IMR-90 (cell line): ENCODE measurements around the gene CASP3. TPM values are rescaled to one million over a fixed set of nuclear protein-coding genes. Genes with fewer than 3 reads are reported as not detected.

Source experiments
- ATAC-seq: fragments of 200-7000 bp; cut with Tn5 transposase; 2 replicates; pipeline ENCODE4 v1.9.1; 2020; ENCODE audit warnings: low read depth, mild to moderate bottlenecking, moderate library complexity
- BruUV-seq: library from RNA; stranded (reverse); fragments of 400-500 nt; replicated peaks from 2 replicates; lab custom pipeline; 2021; lab: Mats Ljungman, UMichigan
- CTCF ChIA-PET: fragments of 300-600 bp; formaldehyde crosslinking; extraction: SDS; loops from one replicate; lab custom pipeline; 2021; ENCODE audit warnings: antibody characterized with exemption; lab: Yijun Ruan, JAX
- POLR2A ChIA-PET: fragments of 300-600 bp; sonication (Branson Sonifier 250); formaldehyde crosslinking; loops from one replicate; lab custom pipeline; 2022; ENCODE audit warnings: antibody characterized with exemption; ENCODE audit not compliant: unreplicated experiment; lab: Charles Lee
- DNase-seq: peaks from one replicate; pipeline ENCODE4 v3.0.0; 2013
- H2AFZ ChIP-seq: replicated peaks from 2 replicates; pipeline ENCODE3; 2013; ENCODE audit warnings: low read length, mild to moderate bottlenecking; ENCODE audit not compliant: poor library complexity
- H2AK5ac ChIP-seq: 2 replicates; pipeline ENCODE4 v1.6.1; 2013; ENCODE audit warnings: low read depth, low read length, inconsistent platforms
- H2AK9ac ChIP-seq: replicated peaks from 2 replicates; pipeline ENCODE3; 2013; ENCODE audit warnings: mild to moderate bottlenecking, low read depth, low read length, moderate library complexity; ENCODE audit not compliant: poor library complexity
- H2BK120ac ChIP-seq: 2 replicates; pipeline ENCODE4 v1.6.1; 2013; ENCODE audit warnings: low read depth, low read length, inconsistent platforms
- H2BK15ac ChIP-seq: 3 replicates; pipeline ENCODE4 v1.6.1; 2013; ENCODE audit warnings: low read depth, low read length, inconsistent platforms
- H2BK20ac ChIP-seq: 2 replicates; pipeline ENCODE4 v1.6.1; 2013; ENCODE audit warnings: low read depth, mild to moderate bottlenecking, inconsistent platforms, low read length, moderate library complexity
- H2BK5ac ChIP-seq: 2 replicates; pipeline ENCODE4 v1.6.1; 2013; ENCODE audit warnings: mild to moderate bottlenecking, low read depth, low read length, inconsistent platforms; ENCODE audit not compliant: poor library complexity, severe bottlenecking
- H3K14ac ChIP-seq: replicated peaks from 2 replicates; pipeline ENCODE4 v1.6.1; 2013; ENCODE audit warnings: low read depth, low read length, inconsistent platforms
- H3K18ac ChIP-seq: 2 replicates; pipeline ENCODE4 v1.6.1; 2013; ENCODE audit warnings: low read depth, low read length, control low read depth
- H3K23ac ChIP-seq: 2 replicates; pipeline ENCODE4 v1.6.1; 2013; ENCODE audit warnings: low read depth, low read length, inconsistent platforms
- H3K27ac ChIP-seq: 2 replicates; pipeline ENCODE4 v1.5.1; 2013; ENCODE audit warnings: mild to moderate bottlenecking, control low read depth, low read length; ENCODE audit not compliant: insufficient read depth
- H3K27me3 ChIP-seq: 2 replicates; pipeline ENCODE4 v1.6.1; 2013; ENCODE audit warnings: low read length; ENCODE audit not compliant: control insufficient read depth, insufficient read depth
- H3K36me3 ChIP-seq: 2 replicates; pipeline ENCODE4 v1.6.1; 2013; ENCODE audit warnings: low read length, mixed read lengths; ENCODE audit not compliant: control insufficient read depth, insufficient read depth
- H3K4ac ChIP-seq: 2 replicates; pipeline ENCODE4 v1.6.1; 2013; ENCODE audit warnings: low read depth, low read length, inconsistent platforms
- H3K4me1 ChIP-seq: 2 replicates; pipeline ENCODE4 v1.6.1; 2013; ENCODE audit warnings: low read length, mixed read lengths; ENCODE audit not compliant: control insufficient read depth, insufficient read depth
- H3K4me2 ChIP-seq: 2 replicates; pipeline ENCODE4 v1.6.1; 2013; ENCODE audit warnings: low read depth, mild to moderate bottlenecking, control low read depth, low read length, moderate library complexity
- H3K4me3 ChIP-seq: 2 replicates; pipeline ENCODE4 v1.5.1; 2013; ENCODE audit warnings: low read depth, mild to moderate bottlenecking, control low read depth, low read length, moderate library complexity; ENCODE audit not compliant: insufficient read depth
- H3K56ac ChIP-seq: 2 replicates; pipeline ENCODE4 v1.6.1; 2013; ENCODE audit warnings: low read length, inconsistent platforms; ENCODE audit not compliant: insufficient read depth; ENCODE audit errors: extremely low read depth
- H3K79me1 ChIP-seq, 2 experiments: 2 replicates each; pipeline ENCODE4 v1.6.1; 2013; ENCODE audit warnings: low read length in 2 of 2, inconsistent platforms in 1 of 2, low read depth in 1 of 2
- H3K9ac ChIP-seq: 2 replicates; pipeline ENCODE4 v1.6.1; 2013; ENCODE audit warnings: low read depth, low read length, control low read depth
- H3K9me1 ChIP-seq: 2 replicates; pipeline ENCODE4 v1.6.1; 2013; ENCODE audit warnings: low read length, inconsistent platforms; ENCODE audit not compliant: insufficient read depth
- H3K9me3 ChIP-seq: 2 replicates; pipeline ENCODE4 v1.6.1; 2013; ENCODE audit warnings: low read length; ENCODE audit not compliant: control insufficient read depth, insufficient read depth
- H4K20me1 ChIP-seq: 2 replicates; pipeline ENCODE4 v1.6.1; 2013; ENCODE audit warnings: low read length, inconsistent platforms; ENCODE audit not compliant: insufficient read depth
- H4K5ac ChIP-seq: 2 replicates; pipeline ENCODE4 v1.6.1; 2013; ENCODE audit warnings: mild to moderate bottlenecking, low read depth, low read length, control low read depth
- H4K8ac ChIP-seq, 2 experiments: 2 replicates each; pipeline ENCODE4 v1.6.1; 2013; ENCODE audit warnings: low read depth in 2 of 2, low read length in 2 of 2, control low read depth in 1 of 2, inconsistent platforms in 1 of 2
- H4K91ac ChIP-seq: 2 replicates; pipeline ENCODE4 v1.6.1; 2013; ENCODE audit warnings: low read depth, low read length, inconsistent platforms; ENCODE audit not compliant: insufficient read depth
- BHLHE40 ChIP-seq: fragments of 150-350 bp; IDR thresholded peaks from 2 replicates; pipeline ENCODE4 v1.6.1; 2016; ENCODE audit warnings: mild to moderate bottlenecking, low read depth, low read length
- CEBPB ChIP-seq: IDR thresholded peaks from 2 replicates; pipeline ENCODE4 v1.6.1; 2012; ENCODE audit warnings: low read depth, low read length, improper control_type of control experiment
- CHD1 ChIP-seq: IDR thresholded peaks from 2 replicates; pipeline ENCODE4 v1.6.1; 2012; ENCODE audit warnings: low read depth, low read length, improper control_type of control experiment
- FOS ChIP-seq: fragments of 150-350 bp; IDR thresholded peaks from 2 replicates; pipeline ENCODE4 v1.6.1; 2016; ENCODE audit warnings: low read depth, low read length
- MAFK ChIP-seq: IDR thresholded peaks from 2 replicates; pipeline ENCODE4 v1.6.1; 2012; ENCODE audit warnings: low read depth, low read length, improper control_type of control experiment
- MAZ ChIP-seq: IDR thresholded peaks from 2 replicates; pipeline ENCODE4 v1.6.1; 2012; ENCODE audit warnings: low read depth, mild to moderate bottlenecking, low read length, improper control_type of control experiment, moderate library complexity, borderline replicate concordance
- MXI1 ChIP-seq: IDR thresholded peaks from 2 replicates; pipeline ENCODE4 v1.6.1; 2012; ENCODE audit warnings: low read depth, mild to moderate bottlenecking, low read length, moderate library complexity, borderline replicate concordance
- NFE2L2 ChIP-seq: fragments of 150-350 bp; IDR thresholded peaks from 2 replicates; pipeline ENCODE4 v1.6.1; 2016; ENCODE audit warnings: low read depth, mild to moderate bottlenecking, low read length
- POLR2A ChIP-seq: IDR thresholded peaks from 2 replicates; pipeline ENCODE4 v1.6.1; 2012; ENCODE audit warnings: mild to moderate bottlenecking, low read depth, low read length
- RAD21 ChIP-seq: IDR thresholded peaks from 2 replicates; pipeline ENCODE4 v1.6.1; 2012; ENCODE audit warnings: low read length, improper control_type of control experiment
- RCOR1 ChIP-seq: IDR thresholded peaks from 2 replicates; pipeline ENCODE4 v1.6.1; 2012; ENCODE audit warnings: mild to moderate bottlenecking, low read length, improper control_type of control experiment; ENCODE audit not compliant: insufficient replicate concordance
- RFX5 ChIP-seq: IDR thresholded peaks from 2 replicates; pipeline ENCODE4 v1.8.0; 2012; ENCODE audit warnings: low read depth, mild to moderate bottlenecking, low read length, moderate library complexity
- SMC3 ChIP-seq: fragments of 150-350 bp; IDR thresholded peaks from 2 replicates; pipeline ENCODE4 v1.6.1; 2016; ENCODE audit warnings: low read depth, mild to moderate bottlenecking, antibody characterized with exemption, low read length, moderate library complexity
- WGBS, 2 experiments: methylation state at CpG; one replicate each; pipeline versions ENCODE4 v1.1.5 to v1.1.7; 2013; ENCODE audit warnings: missing lambda C conversion rate in 2 of 2; ENCODE audit not compliant: insufficient read length in 1 of 2; ENCODE audit errors: extremely low coverage in 2 of 2; 5-methylcytosine and 5-hydroxymethylcytosine counted together
- dilution Hi-C: fragments of 300-500 bp; cut with HindIII; formaldehyde crosslinking; loops from one replicate; pipeline ENCODE4 v1.14.3; 2018; ENCODE audit warnings: low sequenced_read_pairs; ENCODE audit not compliant: unreplicated experiment
- in situ Hi-C: fragments of 300-500 bp; cut with MboI; formaldehyde crosslinking; loops from 3 replicates; pipeline ENCODE4 v1.14.3; 2019; ENCODE audit warnings: low sequenced_read_pairs, inconsistent platforms, mixed read lengths
- intact Hi-C: fragments of 100-400 bp; cut with micrococcal nuclease; formaldehyde crosslinking; loops from 2 replicates; pipeline ENCODE4 v1.10.0; 2022
- polyA plus RNA-seq, 3 experiments: library from polyadenylated mRNA; depleted of rRNA; stranded (reverse); fragments of >200 nt; gene quantifications; 2 replicates each; pipeline ENCODE4 v1.2.3, GENCODE V29; 2012; ENCODE audit warnings: low replicate concordance in 1 of 3
- total RNA-seq: library from RNA; depleted of rRNA; stranded (reverse); fragments of >200 nt; gene quantifications from 2 replicates; pipeline ENCODE4 v1.2.3, GENCODE V29; 2012
- TF ChIP-seq, protein P1 (sequence below): conservative IDR thresholded peaks from 2 replicates; pipeline ENCODE4 v1.5.1; 2012; ENCODE audit warnings: mild to moderate bottlenecking, low read depth, low read length, improper control_type of control experiment
- TF ChIP-seq, protein P2 (sequence below): fragments of 150-350 bp; IDR thresholded peaks from 2 replicates; pipeline ENCODE4 v1.6.1; 2017; ENCODE audit warnings: mild to moderate bottlenecking, antibody characterized with exemption, low read length, low read depth
- TF ChIP-seq, protein P3 (sequence below): fragments of 150-350 bp; IDR thresholded peaks from 2 replicates; pipeline ENCODE4 v1.6.1; 2016; ENCODE audit warnings: low read depth, mild to moderate bottlenecking, low read length, moderate library complexity, borderline replicate concordance

CASP3 gene
- total and polyA plus RNA-seq, 2 of the 4 experiments (the other 2 are of a cell fraction), result 26.7 to 27.4 TPM

GRCh38 chr4:184617600-184618196, 31.5 kb downstream of the CASP3 start:
- Histone ChIP-seq H3K56ac (no peak overlapping the region), H4K5ac (no peak overlapping the region), H3K27me3 (no peaks in the 10 kb centered on the region), H4K20me1 (no peaks in the 10 kb centered on the region), H4K91ac (no peak overlapping the region), H3K14ac (no peak overlapping the region), H3K4me2 (no peak overlapping the region), H3K9me1 (no peaks in the 10 kb centered on the region), H3K27ac (no peak overlapping the region), H2AFZ (no peak overlapping the region), H3K9me3 (no peaks in the 10 kb centered on the region), H3K23ac (no peak overlapping the region), H3K18ac (no peak overlapping the region), H2BK120ac (no peak overlapping the region), H3K4me1 (0 out of 2 replicates have a peak, but pooled peaks cover 1% of the 10 kb centered on the region), H2AK5ac (no peak overlapping the region), H3K4me3 (no peak overlapping the region), H3K36me3 (no peaks in the 10 kb centered on the region), H2BK5ac (no peak overlapping the region), H2BK20ac (no peak overlapping the region), H3K79me1 (no peaks in the 10 kb centered on the region), H3K4ac (no peak overlapping the region), H3K9ac (no peak overlapping the region), H4K8ac (no peak overlapping the region), H2BK15ac (no peak overlapping the region), H2AK9ac (no peak overlapping the region)
- no peak for ATAC-seq
- intact Hi-C loops (no loop called here), in situ Hi-C loops (no loop called here), dilution Hi-C loops (no loop called here)
- TF ChIP-seq MXI1 (no peak), MAZ (no peak), CHD1 (no peak), RAD21 (no peak), NFE2L2 (no peak), FOS (no peak), CEBPB (no peak), RCOR1 (no peak), POLR2A (no peak), RFX5 (no peak), SMC3 (no peak), BHLHE40 (no peak), MAFK (no peak)
- TF ChIP-seq, protein P1, sequence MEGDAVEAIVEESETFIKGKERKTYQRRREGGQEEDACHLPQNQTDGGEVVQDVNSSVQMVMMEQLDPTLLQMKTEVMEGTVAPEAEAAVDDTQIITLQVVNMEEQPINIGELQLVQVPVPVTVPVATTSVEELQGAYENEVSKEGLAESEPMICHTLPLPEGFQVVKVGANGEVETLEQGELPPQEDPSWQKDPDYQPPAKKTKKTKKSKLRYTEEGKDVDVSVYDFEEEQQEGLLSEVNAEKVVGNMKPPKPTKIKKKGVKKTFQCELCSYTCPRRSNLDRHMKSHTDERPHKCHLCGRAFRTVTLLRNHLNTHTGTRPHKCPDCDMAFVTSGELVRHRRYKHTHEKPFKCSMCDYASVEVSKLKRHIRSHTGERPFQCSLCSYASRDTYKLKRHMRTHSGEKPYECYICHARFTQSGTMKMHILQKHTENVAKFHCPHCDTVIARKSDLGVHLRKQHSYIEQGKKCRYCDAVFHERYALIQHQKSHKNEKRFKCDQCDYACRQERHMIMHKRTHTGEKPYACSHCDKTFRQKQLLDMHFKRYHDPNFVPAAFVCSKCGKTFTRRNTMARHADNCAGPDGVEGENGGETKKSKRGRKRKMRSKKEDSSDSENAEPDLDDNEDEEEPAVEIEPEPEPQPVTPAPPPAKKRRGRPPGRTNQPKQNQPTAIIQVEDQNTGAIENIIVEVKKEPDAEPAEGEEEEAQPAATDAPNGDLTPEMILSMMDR, result no peak
- TF ChIP-seq, protein P2, sequence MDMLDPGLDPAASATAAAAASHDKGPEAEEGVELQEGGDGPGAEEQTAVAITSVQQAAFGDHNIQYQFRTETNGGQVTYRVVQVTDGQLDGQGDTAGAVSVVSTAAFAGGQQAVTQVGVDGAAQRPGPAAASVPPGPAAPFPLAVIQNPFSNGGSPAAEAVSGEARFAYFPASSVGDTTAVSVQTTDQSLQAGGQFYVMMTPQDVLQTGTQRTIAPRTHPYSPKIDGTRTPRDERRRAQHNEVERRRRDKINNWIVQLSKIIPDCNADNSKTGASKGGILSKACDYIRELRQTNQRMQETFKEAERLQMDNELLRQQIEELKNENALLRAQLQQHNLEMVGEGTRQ, result no peak
- TF ChIP-seq, protein P3, sequence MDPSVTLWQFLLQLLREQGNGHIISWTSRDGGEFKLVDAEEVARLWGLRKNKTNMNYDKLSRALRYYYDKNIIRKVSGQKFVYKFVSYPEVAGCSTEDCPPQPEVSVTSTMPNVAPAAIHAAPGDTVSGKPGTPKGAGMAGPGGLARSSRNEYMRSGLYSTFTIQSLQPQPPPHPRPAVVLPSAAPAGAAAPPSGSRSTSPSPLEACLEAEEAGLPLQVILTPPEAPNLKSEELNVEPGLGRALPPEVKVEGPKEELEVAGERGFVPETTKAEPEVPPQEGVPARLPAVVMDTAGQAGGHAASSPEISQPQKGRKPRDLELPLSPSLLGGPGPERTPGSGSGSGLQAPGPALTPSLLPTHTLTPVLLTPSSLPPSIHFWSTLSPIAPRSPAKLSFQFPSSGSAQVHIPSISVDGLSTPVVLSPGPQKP, result no peak
- DNase-seq, result no peak
- no TSS peak for BruUV-seq
- ChIA-PET POLR2A (no interaction called here), CTCF (no interaction called here)
- 80% methylated on average over 2 of the region's 9 CpGs; no CpG with 5 or more reads in 1 of the 2 experiments for WGBS, 2 experiments
